ENCODE results near the gene CCIN.
"Not testable (repeated sequence)": the region's sequence is repeated elsewhere in the genome, so short reads cannot be mapped to it uniquely, and the experiment has no call there.

Gene CCIN

DNA sequence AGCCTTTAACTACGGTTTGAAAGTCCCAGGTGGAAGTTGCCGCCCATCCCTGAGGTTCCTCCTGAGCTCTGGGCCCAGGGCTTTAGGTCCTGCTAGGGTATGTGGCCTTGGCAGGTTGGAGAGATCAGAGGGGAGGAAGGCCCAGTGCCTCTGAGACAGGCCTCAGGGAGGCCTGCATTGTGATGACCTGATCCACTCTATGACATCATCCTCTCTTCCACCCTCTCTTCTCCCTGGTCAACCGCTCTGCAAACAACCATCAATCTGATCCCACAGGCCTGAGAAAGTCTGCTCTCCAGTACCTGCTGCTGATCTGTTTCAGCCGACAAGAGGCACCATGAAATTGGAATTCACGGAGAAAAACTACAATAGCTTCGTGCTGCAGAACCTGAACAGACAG is at the start of gene CCIN:
Gene CCIN (plus strand): TSS at position 223 of the 400 bp plus-strand sequence. CDS start 115 bp downstream, at position 338.
- DNase-seq (ENCODE audit: low read depth in 3 of 3, low spot score in 1 of 3), result no peak

GRCh38 chr9:36119476-36119875 is 49.7 kb upstream of the CCIN start:
- DNase-seq (ENCODE audit: low read depth in 3 of 3, low spot score in 1 of 3), result no peak

- DNase-seq (ENCODE audit: low read depth in 3 of 3, low spot score in 1 of 3), result no peak
Observed at GRCh38 chr9:36120705-36121104, 48.5 kb upstream of the CCIN start.

- DNase-seq (ENCODE audit: low read depth in 3 of 3, low spot score in 1 of 3), result no peak
Observed at GRCh38 chr9:36121971-36122370, 47.2 kb upstream of the CCIN start.

- DNase-seq (ENCODE audit: low read depth in 3 of 3, low spot score in 1 of 3), result no peak
Observed at GRCh38 chr9:36123515-36123914, 45.7 kb upstream of the CCIN start.

GRCh38 chr9:36125062-36125855 is 43.9 kb upstream of the CCIN start:
- no peak for DNase-seq (ENCODE audit: low read depth in 3 of 3, low spot score in 1 of 3)

DNA sequence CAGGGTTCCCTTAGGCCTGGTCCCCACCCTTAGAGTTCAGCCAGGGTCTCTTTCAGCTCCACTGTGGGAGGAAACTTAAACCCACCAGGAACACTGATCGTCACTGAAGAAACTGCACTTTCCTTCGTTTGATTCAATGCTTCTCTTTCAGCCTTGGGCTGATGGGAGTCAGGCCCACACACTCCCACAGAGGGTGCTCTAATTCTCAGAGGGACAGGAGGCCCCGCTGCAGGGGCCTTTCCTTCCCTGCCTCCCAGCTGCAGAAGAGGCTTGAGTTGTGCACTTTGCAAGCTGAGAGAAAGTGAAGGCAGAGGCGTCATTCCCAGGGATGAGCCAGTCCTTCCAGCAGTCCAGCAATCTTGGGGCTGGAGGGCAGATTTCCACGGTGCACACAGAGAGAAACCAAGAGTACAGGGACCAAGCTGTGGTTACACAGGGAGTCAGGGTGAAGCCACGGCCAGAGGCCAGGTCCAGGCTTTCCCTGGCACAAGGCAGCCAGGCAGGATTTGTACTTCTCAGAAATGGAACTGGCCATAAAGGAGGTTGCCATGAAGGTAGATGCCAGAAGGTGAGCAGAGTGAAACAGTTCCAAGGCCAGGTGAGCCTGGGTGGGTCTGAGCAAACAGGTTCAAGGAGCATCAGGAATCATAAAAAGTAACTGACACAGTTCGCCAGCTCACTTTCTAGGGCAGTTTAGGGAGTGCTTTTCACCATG is 43.0 kb upstream of the CCIN start:
- DNase-seq (ENCODE audit: low read depth in 3 of 3, low spot score in 1 of 3), result no peak

DNA sequence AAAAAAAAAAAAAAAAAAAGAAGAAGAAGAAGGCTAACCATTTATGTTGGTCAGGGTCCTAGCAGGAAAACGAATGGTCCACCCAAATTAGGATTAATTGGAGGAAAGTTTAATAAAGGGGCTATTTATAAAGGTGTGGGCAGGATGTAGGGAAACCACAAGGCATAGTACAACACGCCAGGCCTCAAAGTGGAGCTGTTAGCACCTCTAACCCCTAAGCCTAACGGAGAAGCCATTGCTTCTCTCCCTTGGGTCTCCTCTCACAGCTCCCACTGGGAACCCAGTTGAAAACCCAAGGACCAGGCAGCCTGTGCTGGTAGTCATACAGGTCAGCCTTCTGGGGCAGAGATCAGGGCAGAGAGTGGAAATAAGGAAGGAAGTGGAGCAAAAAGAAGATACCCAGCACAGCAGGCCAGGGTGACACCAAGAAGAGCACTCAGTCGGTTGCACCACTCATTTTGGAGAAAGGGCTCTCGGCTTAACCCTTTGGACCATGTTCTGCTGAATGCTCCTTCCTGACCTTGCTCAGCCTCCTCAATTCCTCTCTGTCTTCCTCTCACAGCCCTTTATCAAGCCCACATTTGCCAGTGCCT is 41.4 kb upstream of the CCIN start:
- DNase-seq (ENCODE audit: low read depth in 3 of 3, low spot score in 1 of 3), result no peak

DNA sequence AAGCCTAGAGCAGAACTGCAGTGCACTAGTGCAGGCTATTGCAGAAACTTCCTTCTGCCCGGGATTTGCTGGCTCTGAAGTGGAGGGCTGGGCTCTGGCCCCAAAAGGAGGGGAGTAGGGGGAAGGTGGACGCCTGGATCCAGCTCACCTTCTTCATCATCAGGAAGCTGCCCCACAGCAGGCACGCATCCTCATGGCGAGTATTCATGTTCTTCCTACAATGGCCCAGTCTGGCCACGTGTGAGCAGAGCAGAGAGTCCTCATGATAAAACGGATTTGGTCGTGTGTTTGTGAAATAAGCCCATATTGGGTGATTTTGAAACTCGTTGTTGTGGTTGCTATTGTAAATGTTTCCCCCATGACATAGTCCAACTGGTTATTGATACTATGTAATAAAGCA is 40.8 kb upstream of the CCIN start:
- no peak for DNase-seq (ENCODE audit: low read depth in 3 of 3, low spot score in 1 of 3)

DNA sequence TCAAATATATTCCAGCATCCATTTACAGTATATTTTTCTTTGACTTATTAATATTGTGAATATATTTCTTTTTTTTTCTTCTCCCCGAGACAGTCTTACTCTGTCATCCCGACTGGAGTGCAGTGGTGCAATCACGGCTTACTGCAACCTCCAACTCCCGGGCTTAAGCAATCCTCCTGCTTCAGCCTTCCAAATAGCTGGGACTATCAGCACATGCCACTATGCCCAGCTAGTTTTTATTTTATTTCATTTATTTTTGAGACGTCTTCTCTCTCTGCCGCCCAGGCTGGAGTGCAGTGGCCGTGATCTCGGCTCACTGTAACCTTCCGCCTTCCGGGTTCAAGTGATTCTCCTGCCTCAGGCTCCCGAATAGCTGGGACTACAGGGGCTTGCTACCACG is 40.0 kb upstream of the CCIN start:
- no peak for DNase-seq (ENCODE audit: low read depth in 3 of 3, low spot score in 1 of 3)

GRCh38 chr9:36131666-36132065 is 37.5 kb upstream of the CCIN start:
- DNase-seq (ENCODE audit: low read depth in 3 of 3, low spot score in 1 of 3), result not testable (repeated sequence)

- no peak for DNase-seq (ENCODE audit: low read depth in 3 of 3, low spot score in 1 of 3)
Observed at GRCh38 chr9:36132086-36132485, 37.1 kb upstream of the CCIN start.

GRCh38 chr9:36134761-36135505 is 34.3 kb upstream of the CCIN start:
- DNase-seq (ENCODE audit: low read depth in 3 of 3, low spot score in 1 of 3), result no peak

- no peak for DNase-seq (ENCODE audit: low read depth in 3 of 3, low spot score in 1 of 3)
Observed at GRCh38 chr9:36135741-36136271, 33.4 kb upstream of the CCIN start.

- DNase-seq (ENCODE audit: low read depth in 3 of 3, low spot score in 1 of 3), result peak; percentile 45 to 66 (median 55)
Observed at GRCh38 chr9:36136272-36136893, 32.8 kb upstream of the CCIN start, which contains the start of gene GLIPR2. Gene GLIPR2 (plus strand): TSS chr9:36136733. CDS start chr9:36136779, 46 bp downstream.

GRCh38 chr9:36136894-36137391 is 32.2 kb upstream of the CCIN start:
- no peak for DNase-seq (ENCODE audit: low read depth in 3 of 3, low spot score in 1 of 3)

- no peak for DNase-seq (ENCODE audit: low read depth in 3 of 3, low spot score in 1 of 3)
Observed at GRCh38 chr9:36137392-36138004, 31.7 kb upstream of the CCIN start.

- DNase-seq (ENCODE audit: low read depth in 3 of 3, low spot score in 1 of 3), result no peak
Observed at GRCh38 chr9:36138496-36138895, 30.7 kb upstream of the CCIN start.

DNA sequence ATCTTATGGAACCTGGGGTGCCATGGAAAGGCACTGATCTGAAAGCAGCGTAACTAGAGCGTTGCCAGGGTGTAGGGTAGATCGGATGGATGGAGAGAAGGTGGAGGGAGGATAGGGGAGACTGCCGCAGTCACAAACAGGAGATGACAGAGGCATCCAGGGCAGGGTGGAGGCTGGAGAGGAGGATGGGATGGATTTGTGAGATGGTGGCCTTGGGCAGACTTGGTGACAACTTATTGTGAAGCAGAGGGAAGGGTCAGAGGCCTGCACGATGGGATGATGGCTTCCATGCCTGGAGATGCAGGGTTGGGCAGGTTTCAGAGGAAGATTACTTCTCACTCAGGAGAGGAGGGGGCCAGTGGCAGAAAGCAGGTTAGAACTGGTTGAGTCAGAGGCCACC is 30.3 kb upstream of the CCIN start:
- no peak for DNase-seq (ENCODE audit: low read depth in 3 of 3, low spot score in 1 of 3)

All from stimulated activated CD4-positive, alpha-beta T cell treated with anti-CD3 and anti-CD28 coated beads, TNF-alpha, amount 100 ng/mL, for 1 hour (primary cell).